22Rv1 (cell line): ENCODE measurements around the gene HSD17B14.

Experiments used
- CTCF ChIP-seq: fragments of 450-650 bp; IDR thresholded peaks from 2 replicates; pipeline ENCODE4 v1.5.1; 2017; ENCODE audit warnings: mild to moderate bottlenecking
- ZFX ChIP-seq: fragments of 450-650 bp; IDR thresholded peaks from 2 replicates; pipeline ENCODE4 v1.6.1; 2017; ENCODE audit warnings: antibody characterized with exemption, borderline replicate concordance

GRCh38 chr19:48852292-48852691 lies 16.0 kb upstream of the HSD17B14 start:
- TF ChIP-seq CTCF (no peak), ZFX (no peak)
